ENCODE measurements around the gene C12orf75.
A peak's percentile ranks its signal among the peaks of the same experiment; 100 is the strongest.
"Not testable (repeated sequence)": the region's sequence is repeated elsewhere in the genome, so short reads cannot be mapped to it uniquely, and the experiment has no call there.

The C12orf75 gene

GRCh38 chr12:105382771-105383622 is 52.5 kb downstream of the C12orf75 start:
- peak in 1 of 2 donors; percentile 41 for ATAC-seq

- no peak for ATAC-seq
Measured at GRCh38 chr12:105384220-105384619, 53.7 kb downstream of the C12orf75 start.

- ATAC-seq: no peak
Measured at GRCh38 chr12:105384916-105385535, 54.5 kb downstream of the C12orf75 start.

- ATAC-seq: no peak
Measured at GRCh38 chr12:105386431-105386830, 55.9 kb downstream of the C12orf75 start.

GRCh38 chr12:105391231-105391630 is 60.7 kb downstream of the C12orf75 start:
- ATAC-seq: no peak

- no peak for ATAC-seq
Measured at GRCh38 chr12:105393587-105393986, 63.1 kb downstream of the C12orf75 start.

- ATAC-seq: no peak
Measured at GRCh38 chr12:105396024-105396423, 65.5 kb downstream of the C12orf75 start.

- no peak for ATAC-seq
Measured at GRCh38 chr12:105396983-105397382, 66.5 kb downstream of the C12orf75 start.

- no peak for ATAC-seq
Measured at GRCh38 chr12:105398930-105399329, 68.4 kb downstream of the C12orf75 start.

- no peak for ATAC-seq
Measured at GRCh38 chr12:105399428-105400081, 69.1 kb downstream of the C12orf75 start.

GRCh38 chr12:105400227-105400626 is 69.7 kb downstream of the C12orf75 start:
- ATAC-seq: no peak

GRCh38 chr12:105401198-105401597 is 70.7 kb downstream of the C12orf75 start:
- ATAC-seq: no peak

- no peak for ATAC-seq
Measured at GRCh38 chr12:105402366-105402765, 71.9 kb downstream of the C12orf75 start.

- ATAC-seq: no peak
Measured at GRCh38 chr12:105403095-105403494, 72.6 kb downstream of the C12orf75 start.

GRCh38 chr12:105404134-105404533 is 73.6 kb downstream of the C12orf75 start:
- ATAC-seq: not testable (repeated sequence)

GRCh38 chr12:105406497-105406896 is 76.0 kb downstream of the C12orf75 start:
- no peak for ATAC-seq

GRCh38 chr12:105409279-105409678 is 78.8 kb downstream of the C12orf75 start:
- ATAC-seq: no peak

- no peak for ATAC-seq
Measured at GRCh38 chr12:105409801-105410471, 79.4 kb downstream of the C12orf75 start.

GRCh38 chr12:105413911-105414487 is 83.5 kb downstream of the C12orf75 start:
- ATAC-seq: no peak

GRCh38 chr12:105417732-105418131 is 87.2 kb downstream of the C12orf75 start:
- ATAC-seq: no peak

- ATAC-seq: no peak
Measured at GRCh38 chr12:105418229-105418628, 87.7 kb downstream of the C12orf75 start.

GRCh38 chr12:105418821-105419291 is 88.4 kb downstream of the C12orf75 start:
- ATAC-seq: no peak

GRCh38 chr12:105419606-105420005 is 89.1 kb downstream of the C12orf75 start:
- ATAC-seq: no peak

Measured in activated CD4-positive, CD25-positive, alpha-beta regulatory T cell treated with anti-CD3 and anti-CD28 coated beads, Interleukin-2, amount 50 U/mL, for 24 hours (primary cell).